Head of caudate nucleus (tissue), 42 donors: ENCODE measurements around the gene ACVR1.
A peak's percentile ranks its signal among the peaks of the same experiment; 100 is the strongest.
"Not testable (repeated sequence)": the region's sequence is repeated elsewhere in the genome, so short reads cannot be mapped to it uniquely, and the experiment has no call there.

ENCODE experiments used
- DNase-seq, 42 donors: peaks; one replicate each; pipeline versions ENCODE4 v3.0.0 to v3.0.0-alpha.2; 2020 to 2021; ENCODE audit warnings: mixed read lengths in 7 of 42
- intact Hi-C: fragments of 100-400 bp; cut with DNase I; formaldehyde crosslinking; loops from one replicate; pipeline ENCODE4 v1.15.0; 2022

ACVR1 gene

DNA sequence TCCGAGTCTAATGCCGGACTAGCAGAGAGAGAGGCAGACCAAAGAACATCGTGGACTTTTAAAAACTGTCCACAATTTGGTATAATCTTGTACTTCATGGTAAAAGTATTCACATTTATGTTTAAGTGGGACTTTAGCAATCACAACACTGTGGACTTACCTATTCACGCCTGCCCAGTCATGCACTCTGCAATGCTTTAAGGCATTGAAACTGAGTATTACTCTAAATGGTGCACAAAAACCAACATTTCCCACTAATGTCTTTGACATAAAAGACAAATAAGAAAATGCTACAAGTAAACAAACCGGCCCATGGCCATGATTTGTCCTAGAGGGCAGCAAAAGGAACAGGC is 91.3 kb downstream of the ACVR1 start:
- no peak for DNase-seq
- intact Hi-C loops, result no loop called here

DNA sequence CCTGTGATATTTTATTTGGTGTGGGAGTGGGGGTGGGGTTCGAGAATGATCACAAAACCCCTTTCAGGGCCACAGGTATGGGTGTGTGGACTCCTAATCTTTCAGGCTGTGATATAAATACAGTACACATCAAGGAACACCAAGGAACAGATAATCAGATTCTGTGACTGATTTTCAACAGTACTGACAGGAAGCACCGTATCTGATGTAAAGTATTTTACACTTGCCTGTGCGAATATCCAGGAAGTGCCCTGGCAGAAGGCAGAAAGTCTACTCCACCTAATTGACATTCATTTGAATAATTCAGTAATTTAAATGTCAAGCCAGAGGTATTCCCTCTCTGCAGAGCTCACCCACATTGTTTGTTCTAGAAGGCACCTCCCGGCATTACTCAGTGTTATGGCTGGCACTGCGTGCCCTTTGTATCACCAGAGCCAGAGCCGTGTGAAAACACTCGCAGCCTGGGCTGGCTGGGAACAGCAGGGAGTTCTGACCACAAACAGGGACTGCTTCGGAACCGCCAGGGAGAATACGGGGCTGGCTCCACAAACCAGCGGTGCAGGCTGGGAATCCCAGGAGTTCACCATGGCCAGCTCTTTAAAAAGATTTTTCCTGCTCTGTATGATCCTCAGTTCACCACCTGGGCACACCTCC is 91.8 kb downstream of the ACVR1 start:
- intact Hi-C loops, result no loop called here
- peak in 40 of 42 donors; percentile 14 to 79 (median 45) for DNase-seq

GRCh38 chr2:157783245-157783644 is 92.9 kb downstream of the ACVR1 start:
- DNase-seq, result no peak
- intact Hi-C loops, result no loop called here

DNA sequence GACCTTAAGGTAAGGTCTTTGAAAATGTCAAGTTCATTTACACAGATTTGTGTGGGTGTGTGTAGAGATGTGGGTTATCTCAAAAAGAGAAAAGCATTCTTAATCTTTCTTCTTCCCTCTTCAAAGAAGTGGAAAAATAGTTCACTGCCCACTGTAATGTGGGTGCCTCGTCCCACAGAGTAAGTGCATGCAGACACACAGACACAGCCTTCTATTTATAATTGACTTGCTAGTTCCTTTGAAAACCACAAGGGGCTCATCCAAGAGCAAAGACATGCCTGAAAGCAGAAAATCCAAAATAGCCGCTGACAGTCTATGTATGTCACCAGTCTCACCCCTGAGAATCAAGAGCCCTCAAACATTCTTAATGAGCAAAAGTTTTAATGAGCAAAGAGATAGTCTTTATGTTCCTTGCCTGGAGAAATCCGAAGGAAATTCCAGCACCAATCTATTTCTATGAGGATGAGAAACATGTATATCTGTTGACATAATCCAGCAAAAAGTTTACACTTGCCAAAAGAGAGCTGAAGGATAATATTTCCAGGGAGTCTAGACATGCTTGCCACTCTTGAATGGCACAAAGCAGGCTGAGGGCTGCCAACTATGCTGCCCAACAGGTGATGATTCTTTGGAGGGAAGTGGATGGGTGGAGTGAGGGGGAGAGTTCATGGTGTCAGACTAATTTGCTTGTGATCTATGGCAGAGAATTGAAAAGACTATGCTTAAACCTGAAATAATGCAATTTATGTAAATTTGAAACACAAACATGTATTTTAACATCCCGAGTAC is 93.9 kb downstream of the ACVR1 start:
- intact Hi-C loops, result no loop called here

DNA sequence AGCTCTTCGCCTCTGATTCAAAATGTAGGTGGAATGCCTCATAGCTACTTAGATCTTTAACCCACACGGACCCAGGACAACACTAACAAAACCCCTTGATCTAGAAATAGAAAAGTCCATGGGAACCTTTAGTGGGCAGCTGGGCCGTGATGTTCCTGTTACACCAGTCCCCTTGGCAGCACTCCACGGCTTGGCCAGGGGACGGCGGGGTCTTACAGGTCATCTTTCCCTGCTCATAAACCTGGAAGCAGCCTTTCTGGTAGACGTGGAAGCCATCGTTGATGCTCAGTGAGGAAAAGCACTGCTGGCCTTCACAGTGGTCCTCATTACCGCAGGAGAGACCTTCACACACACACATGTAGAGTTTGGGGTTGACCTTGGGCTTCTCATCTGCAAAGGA is 95.9 kb downstream of the ACVR1 start:
- intact Hi-C loops, result no loop called here

More for the DNA sequence above, 93.9 kb downstream of the ACVR1 start:
- DNase-seq, result peak in 2 of 42 donors; percentile 16 to 23

GRCh38 chr2:157779794-157780193 is 96.3 kb downstream of the ACVR1 start:
- intact Hi-C loops, result loop anchor here (5.0 kb wide), 1 partner anchor 233 kb away; no protein-coding TSS in a partner anchor
- no peak for DNase-seq

More for the DNA sequence above, 95.9 kb downstream of the ACVR1 start:
- DNase-seq, result no peak

DNA sequence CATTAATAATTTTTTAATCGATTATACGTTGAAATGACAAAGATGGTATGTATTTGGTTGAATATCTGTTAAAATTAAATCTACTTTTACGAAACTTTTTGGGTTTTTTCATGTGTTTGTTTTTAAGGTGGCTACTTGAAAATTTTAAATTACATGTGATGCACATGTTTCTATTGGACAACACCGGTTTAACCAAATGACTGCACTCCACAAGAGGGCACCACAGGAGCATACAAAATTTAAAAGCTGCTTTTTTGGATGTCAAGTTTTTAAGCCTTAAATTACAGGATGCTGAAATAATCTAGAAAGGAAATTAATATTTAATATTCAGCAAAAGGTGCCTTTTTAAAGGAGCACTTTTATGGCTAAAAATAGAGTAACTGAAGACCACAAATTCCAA is 98.7 kb downstream of the ACVR1 start:
- DNase-seq, result peak in 37 of 42 donors; percentile 9 to 83 (median 56)
- intact Hi-C loops, result loop anchor here (5.0 kb wide), 1 partner anchor 235 kb away; no protein-coding TSS in a partner anchor

DNA sequence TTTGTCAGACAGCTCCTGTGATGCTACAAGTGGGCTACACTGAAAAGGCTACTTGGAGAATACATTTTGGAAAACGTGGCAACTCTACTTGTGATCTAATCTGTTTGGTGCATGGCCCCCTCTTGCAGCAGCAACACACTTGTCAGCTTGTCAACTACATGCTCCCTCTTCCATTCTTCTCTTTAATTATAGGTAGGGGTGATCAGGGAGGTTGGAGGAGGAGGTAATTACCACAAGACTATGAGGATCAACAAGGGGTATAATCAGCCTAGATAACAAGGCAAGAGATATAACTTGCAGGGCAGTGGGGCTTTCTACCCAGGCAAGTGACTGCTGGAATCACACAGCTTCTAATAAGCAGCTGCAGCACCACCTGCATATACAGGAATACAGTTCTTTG is 104.9 kb downstream of the ACVR1 start:
- no peak for DNase-seq
- intact Hi-C loops, result no loop called here

- intact Hi-C loops, result no loop called here
- no peak for DNase-seq
Observed at GRCh38 chr2:157769856-157770255, 106.3 kb downstream of the ACVR1 start.

DNA sequence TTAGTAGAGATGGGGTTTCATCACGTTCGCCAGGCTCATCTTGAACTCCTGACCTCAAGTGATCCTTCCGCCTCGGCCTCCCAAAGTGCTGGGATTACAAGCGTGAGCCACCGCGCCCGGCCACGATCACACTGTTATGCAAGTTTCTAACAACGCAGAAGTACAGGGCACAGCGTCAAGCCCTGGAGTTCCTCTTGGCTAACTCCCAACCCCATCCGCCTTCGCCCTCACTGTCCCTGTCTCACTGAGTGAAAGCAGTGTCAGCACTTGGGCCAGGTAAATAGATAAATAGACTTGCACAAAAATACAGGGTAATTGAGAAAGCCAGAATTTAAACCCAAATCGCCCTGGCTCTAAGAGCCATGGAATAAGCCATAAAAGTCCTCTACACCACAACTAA is 111.7 kb downstream of the ACVR1 start:
- intact Hi-C loops, result no loop called here
- DNase-seq, result no peak

DNA sequence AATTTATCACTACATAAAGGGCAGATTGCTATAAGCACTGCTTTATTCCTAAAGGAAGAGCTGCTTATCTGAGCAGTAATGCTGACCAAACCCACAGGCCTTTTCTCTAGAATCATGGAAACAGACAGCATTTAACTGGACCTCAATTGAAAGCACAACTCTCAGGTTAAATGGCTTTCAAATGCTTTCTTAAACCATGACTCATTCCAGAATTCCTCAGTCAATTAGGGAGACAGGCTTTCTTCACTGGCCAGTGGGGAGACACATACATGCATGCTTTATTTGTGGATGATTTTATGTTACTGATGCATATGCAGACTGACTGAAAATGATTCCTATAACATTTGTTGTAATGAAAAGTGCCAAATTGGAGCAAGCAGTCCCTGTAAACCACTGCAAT is 114.6 kb downstream of the ACVR1 start:
- intact Hi-C loops, result no loop called here
- no peak for DNase-seq

DNA sequence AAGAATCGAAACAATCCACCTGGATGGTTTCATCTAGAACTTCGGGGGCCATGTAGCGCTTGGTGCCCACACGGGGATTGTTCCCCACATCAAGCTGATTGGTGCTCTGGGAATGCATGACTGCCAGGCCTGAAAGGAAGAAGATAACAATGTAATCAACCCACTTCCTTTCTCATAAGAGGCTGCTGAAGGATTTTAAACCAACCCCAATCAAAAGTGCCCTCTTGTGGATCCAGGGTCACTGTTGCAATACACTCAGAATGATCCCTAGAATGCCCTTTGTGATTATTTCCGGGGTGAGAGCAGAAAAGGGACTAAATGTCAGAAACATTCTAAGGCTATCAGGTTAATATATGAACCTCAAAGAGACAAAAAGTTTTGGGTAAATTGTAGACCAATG is 115.2 kb downstream of the ACVR1 start:
- DNase-seq, result no peak
- intact Hi-C loops, result no loop called here

DNA sequence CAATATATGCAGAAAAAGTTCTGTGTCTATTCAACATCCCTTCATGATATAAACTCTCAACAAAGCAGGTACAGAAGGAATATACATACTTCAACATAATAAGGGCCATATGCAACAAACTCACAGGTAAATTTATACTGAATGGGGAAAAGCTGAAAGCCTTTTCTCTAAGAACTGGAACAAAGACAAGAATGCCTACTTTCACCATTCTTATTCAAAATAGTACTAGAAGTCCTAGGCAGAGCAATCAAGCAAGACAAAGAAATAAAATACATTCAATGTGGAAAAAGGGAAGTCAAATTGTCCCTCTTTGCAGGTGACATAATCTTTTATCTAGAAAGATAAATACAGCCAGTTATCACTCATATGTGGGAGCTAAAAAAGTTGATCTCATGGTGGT is 116.3 kb downstream of the ACVR1 start:
- no peak for DNase-seq
- intact Hi-C loops, result no loop called here

DNA sequence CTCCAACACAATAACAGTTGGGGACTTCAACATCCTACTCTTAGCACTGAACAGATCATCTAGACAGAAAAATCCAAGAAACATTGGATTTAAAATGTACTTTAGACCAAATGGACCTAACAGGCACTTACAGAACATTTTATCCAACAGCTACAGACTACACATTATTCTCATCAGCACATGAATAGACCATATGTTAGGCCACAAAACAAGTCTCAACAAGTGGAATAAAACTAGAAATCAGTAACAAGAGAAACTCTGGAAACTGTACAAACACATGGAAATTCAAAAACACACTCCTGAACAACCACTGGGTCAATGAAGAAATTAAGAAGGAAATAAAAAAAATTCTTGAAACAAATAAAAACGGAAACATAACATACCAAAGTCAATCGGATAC is 117.5 kb downstream of the ACVR1 start:
- no peak for DNase-seq
- intact Hi-C loops, result no loop called here

DNA sequence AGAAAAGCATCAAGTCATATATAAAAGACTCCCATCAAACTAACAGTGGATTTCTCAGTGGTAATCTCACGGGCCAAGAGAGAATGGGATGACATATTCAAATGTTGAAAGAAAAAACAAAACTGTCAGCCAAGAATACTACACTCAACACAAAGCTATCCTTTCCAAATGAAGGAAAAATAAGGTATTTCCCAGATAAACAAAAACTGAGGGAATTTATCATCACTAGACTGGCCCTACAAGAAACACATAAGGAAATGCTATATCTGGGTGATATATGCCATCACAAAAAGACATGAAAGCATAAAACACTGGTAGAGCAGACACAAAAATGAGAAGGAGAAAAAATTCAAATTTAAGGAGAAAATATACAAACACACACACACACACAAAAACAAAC is 118.6 kb downstream of the ACVR1 start:
- intact Hi-C loops, result no loop called here
- DNase-seq, result no peak

DNA sequence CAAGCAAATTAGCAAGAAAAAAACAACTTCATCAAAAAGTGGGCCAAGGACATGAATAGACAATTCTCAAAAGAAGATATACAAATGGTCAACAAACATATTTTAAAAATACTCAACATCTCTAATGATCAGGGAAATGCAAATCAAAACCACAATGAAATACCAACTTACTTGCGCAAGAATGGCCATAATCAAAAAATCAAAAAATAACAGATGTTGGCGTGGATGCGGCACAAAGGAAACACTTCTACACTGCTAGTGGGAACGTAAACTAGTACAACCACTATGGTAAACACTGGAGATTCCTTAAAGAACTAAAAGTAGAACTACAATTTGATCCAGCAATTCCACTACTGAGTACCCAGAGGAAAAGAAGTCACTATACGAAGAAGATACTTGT is 119.7 kb downstream of the ACVR1 start:
- intact Hi-C loops, DNase-seq: not testable (repeated sequence)

DNA sequence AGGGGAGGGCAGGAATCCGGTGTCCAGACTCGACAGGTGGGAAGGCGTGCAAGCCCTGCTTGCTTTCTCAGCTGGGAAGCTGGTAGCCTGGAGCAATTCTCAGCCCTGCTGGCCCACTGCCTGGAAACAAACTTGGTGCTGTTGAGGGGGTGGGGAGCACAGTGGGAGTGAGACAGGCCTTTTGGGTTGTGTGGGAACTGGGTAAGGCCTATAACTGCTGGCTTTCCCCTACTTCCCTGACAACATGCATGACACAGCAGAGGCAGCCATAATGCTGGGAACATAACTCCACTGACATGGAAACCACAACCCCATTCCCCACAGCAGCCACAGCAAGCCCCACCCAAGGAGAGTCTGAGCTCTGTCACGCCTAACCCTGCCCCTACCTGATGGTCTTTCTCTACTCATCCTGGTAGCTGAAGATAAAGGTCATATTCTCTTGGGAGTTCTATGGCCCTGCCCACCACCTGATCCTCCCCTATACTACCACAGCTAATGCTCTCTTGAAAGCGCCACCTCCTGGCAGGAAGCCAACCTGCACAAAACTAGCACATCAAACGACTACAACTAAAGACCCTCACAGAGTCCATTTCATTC is 124.6 kb downstream of the ACVR1 start:
- intact Hi-C loops, result no loop called here
- peak in 6 of 42 donors; percentile 3 to 48 (median 23) for DNase-seq

DNA sequence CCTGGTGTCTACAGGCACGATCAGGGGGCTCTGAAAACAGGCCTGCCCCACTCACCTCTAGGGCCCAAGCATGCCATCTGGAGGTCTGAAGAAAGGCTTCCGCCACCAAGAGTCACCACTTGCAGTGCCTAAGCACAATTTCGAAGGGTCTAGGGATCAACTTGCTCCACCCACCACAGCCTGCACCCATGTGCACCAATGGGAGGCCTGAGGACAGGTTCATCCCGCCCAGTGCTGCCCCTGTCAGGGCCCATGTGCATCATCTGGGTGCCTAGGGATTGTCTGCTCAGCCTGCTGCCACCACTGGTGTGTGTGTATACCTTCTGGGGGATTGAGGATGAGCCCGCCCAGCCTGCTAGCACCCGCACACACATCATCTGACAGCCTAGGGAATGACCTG is 126.4 kb downstream of the ACVR1 start:
- intact Hi-C loops, result no loop called here

GRCh38 chr2:157748371-157749142 is 127.6 kb downstream of the ACVR1 start:
- DNase-seq, result no peak
- intact Hi-C loops, result no loop called here

More for the DNA sequence above, 126.4 kb downstream of the ACVR1 start:
- no peak for DNase-seq
